MM.1S (cell line): ENCODE measurements around the gene ING3.

ENCODE experiments used
- DNase-seq: peaks from one replicate; pipeline ENCODE4 v3.0.0-alpha.2; 2015
- H2AFZ ChIP-seq: fragments of 300-600 bp; sonication (generic); 2 replicates; pipeline ENCODE4 v1.6.0; 2016; ENCODE audit warnings: antibody characterized with exemption, low read length
- H3F3A ChIP-seq: fragments of 300-600 bp; sonication (generic); 2 replicates; pipeline ENCODE4 v1.6.1; 2016; ENCODE audit warnings: mild to moderate bottlenecking, antibody characterized with exemption, low read length, moderate library complexity, mixed read lengths; ENCODE audit not compliant: insufficient read depth
- H3K27ac ChIP-seq: fragments of 300-600 bp; sonication (generic); 2 replicates; pipeline ENCODE4 v1.5.1; 2016; ENCODE audit warnings: mild to moderate bottlenecking, low read length
- H3K27me3 ChIP-seq: fragments of 300-600 bp; sonication (generic); replicated peaks from 2 replicates; pipeline ENCODE4 v1.6.0; 2016; ENCODE audit warnings: low read length; ENCODE audit not compliant: insufficient read depth
- H3K36me3 ChIP-seq: fragments of 300-600 bp; sonication (generic); replicated peaks from 2 replicates; pipeline ENCODE4 v1.6.1; 2016; ENCODE audit warnings: mild to moderate bottlenecking, low read length, mixed read lengths; ENCODE audit not compliant: insufficient read depth
- H3K4me1 ChIP-seq: fragments of 300-600 bp; sonication (generic); 2 replicates; pipeline ENCODE4 v1.6.1; 2016; ENCODE audit warnings: low read length, mixed read lengths
- H3K4me2 ChIP-seq: fragments of 300-600 bp; sonication (generic); 2 replicates; pipeline ENCODE4 v1.6.0; 2016; ENCODE audit warnings: low read depth, low read length
- H3K4me3 ChIP-seq: fragments of 300-600 bp; sonication (generic); 2 replicates; pipeline ENCODE4 v1.5.1; 2016; ENCODE audit warnings: low read length, mixed read lengths
- H3K79me2 ChIP-seq: fragments of 300-600 bp; sonication (generic); 2 replicates; pipeline ENCODE4 v1.6.1; 2016; ENCODE audit warnings: mixed run types, low read length, mixed read lengths
- H3K9ac ChIP-seq: fragments of 300-600 bp; sonication (generic); 2 replicates; pipeline ENCODE4 v1.6.1; 2016; ENCODE audit warnings: low read length, mixed read lengths
- H3K9me2 ChIP-seq: fragments of 300-600 bp; sonication (generic); replicated peaks from 2 replicates; pipeline ENCODE4 v1.6.1; 2016; ENCODE audit warnings: mild to moderate bottlenecking, low read length, mixed read lengths; ENCODE audit not compliant: insufficient read depth
- H3K9me3 ChIP-seq: fragments of 300-600 bp; sonication (generic); replicated peaks from 2 replicates; pipeline ENCODE4 v1.6.1; 2016; ENCODE audit warnings: mild to moderate bottlenecking, low read length, mixed read lengths; ENCODE audit not compliant: insufficient read depth
- H4K20me1 ChIP-seq: fragments of 300-600 bp; sonication (generic); 2 replicates; pipeline ENCODE4 v1.6.1; 2016; ENCODE audit warnings: mild to moderate bottlenecking, low read length, moderate library complexity, mixed read lengths; ENCODE audit not compliant: insufficient read depth
- CTCF ChIP-seq: fragments of 300-600 bp; sonication (generic); IDR thresholded peaks from 2 replicates; pipeline ENCODE4 v1.5.1; 2016; ENCODE audit warnings: antibody characterized with exemption, low read length, mixed read lengths
- EZH2 ChIP-seq: fragments of 300-600 bp; sonication (generic); optimal IDR thresholded peaks from 2 replicates; pipeline ENCODE3; 2017; ENCODE audit warnings: low read depth, mild to moderate bottlenecking, antibody characterized with exemption, low read length, mixed read lengths
- EZH2phosphoT487 ChIP-seq: fragments of 300-600 bp; sonication (generic); IDR thresholded peaks from 2 replicates; pipeline ENCODE4 v1.6.1; 2018; ENCODE audit warnings: antibody characterized with exemption, low read length

Gene ING3

GRCh38 chr7:120991161-120991560, 40.6 kb downstream of the ING3 start:
- no peaks in the 10 kb centered on the region for H4K20me1 ChIP-seq
- TF ChIP-seq EZH2 (no peak), EZH2phosphoT487 (no peak), CTCF (no peak)
- H3K79me2 ChIP-seq = no peaks in the 10 kb centered on the region
- H2AFZ ChIP-seq = 0 out of 2 replicates have a peak overlapping the region, but pooled peaks have one; percentile 1
- H3K4me1 ChIP-seq = peaks cover 40% of the 10 kb centered on the region
- H3F3A ChIP-seq = peaks cover 37% of the 10 kb centered on the region
- peak; percentile 66 for DNase-seq
- H3K9ac ChIP-seq = peak overlapping the region; percentile 13; the same call in 1 of the 2 replicates
- H3K27me3 ChIP-seq = no peaks in the 10 kb centered on the region
- peak overlapping the region; percentile 93 for H3K4me2 ChIP-seq
- H3K4me3 ChIP-seq = peak overlapping the region; percentile 64
- H3K9me2 ChIP-seq = no peaks in the 10 kb centered on the region
- H3K9me3 ChIP-seq = no peaks in the 10 kb centered on the region
- no peaks in the 10 kb centered on the region for H3K36me3 ChIP-seq
- peak overlapping the region; percentile 58; the same call in 1 of the 2 replicates for H3K27ac ChIP-seq

GRCh38 chr7:120991581-120991980, 41.0 kb downstream of the ING3 start:
- no peaks in the 10 kb centered on the region for H3K27me3 ChIP-seq
- H3K79me2 ChIP-seq = no peaks in the 10 kb centered on the region
- H3K4me1 ChIP-seq = peaks cover 44% of the 10 kb centered on the region
- peak overlapping the region; percentile 64 for H3K4me3 ChIP-seq
- H3K4me2 ChIP-seq = peak overlapping the region; percentile 93
- peak overlapping the region; percentile 13; the same call in 1 of the 2 replicates for H3K9ac ChIP-seq
- H2AFZ ChIP-seq = 0 out of 2 replicates have a peak overlapping the region, but pooled peaks have one; percentile 1
- no peak for DNase-seq
- no peaks in the 10 kb centered on the region for H3K9me3 ChIP-seq
- H3K27ac ChIP-seq = peak overlapping the region; percentile 58; the same call in 1 of the 2 replicates
- H3F3A ChIP-seq = peaks cover 40% of the 10 kb centered on the region
- H3K9me2 ChIP-seq = no peaks in the 10 kb centered on the region
- TF ChIP-seq EZH2 (no peak), EZH2phosphoT487 (no peak), CTCF (no peak)
- no peaks in the 10 kb centered on the region for H3K36me3 ChIP-seq
- no peaks in the 10 kb centered on the region for H4K20me1 ChIP-seq

GRCh38 chr7:120992272-120992964, 41.8 kb downstream of the ING3 start:
- no peaks in the 10 kb centered on the region for H3K79me2 ChIP-seq
- no peak overlapping the region for H3K27ac ChIP-seq
- H3K4me1 ChIP-seq = peaks cover 52% of the 10 kb centered on the region
- H3K4me3 ChIP-seq = no peak overlapping the region
- no peak overlapping the region for H2AFZ ChIP-seq
- H3K4me2 ChIP-seq = peak overlapping the region; percentile 93; the same call in 1 of the 2 replicates
- no peak for DNase-seq
- TF ChIP-seq CTCF = no peak
- TF ChIP-seq EZH2phosphoT487 = no peak
- no peak for TF ChIP-seq EZH2
- H3K9me2 ChIP-seq = no peaks in the 10 kb centered on the region
- no peak overlapping the region for H3K9ac ChIP-seq
- H3K27me3 ChIP-seq = no peaks in the 10 kb centered on the region
- no peaks in the 10 kb centered on the region for H4K20me1 ChIP-seq
- no peaks in the 10 kb centered on the region for H3K9me3 ChIP-seq
- peaks cover 49% of the 10 kb centered on the region for H3F3A ChIP-seq
- no peaks in the 10 kb centered on the region for H3K36me3 ChIP-seq
